Putamen (tissue), 1 donor: Measurements from ENCODE around the gene MRNIP.

Experiments used
- DNase-seq: peaks from one replicate; pipeline ENCODE4 v3.0.0-alpha.2; 2016; ENCODE audit warnings: low spot score

MRNIP gene

GRCh38 chr5:179821298-179822058, 37.1 kb downstream of the MRNIP start:
- DNase-seq = peak; percentile 91

GRCh38 chr5:179820483-179821297, 37.9 kb downstream of the MRNIP start, which contains the start of gene SQSTM1:
Gene SQSTM1, plus strand, starts transcription at chr5:179820905. Its CDS starts 32 bp downstream, at chr5:179820937.
- peak; percentile 89 for DNase-seq

- DNase-seq = no peak
Measured at GRCh38 chr5:179820127-179820482, 38.5 kb downstream of the MRNIP start.

- peak; percentile 72 for DNase-seq
Measured at GRCh38 chr5:179819296-179820126, 39.1 kb downstream of the MRNIP start.

- DNase-seq = peak; percentile 94
Measured at GRCh38 chr5:179818746-179819295, 39.8 kb downstream of the MRNIP start.

- DNase-seq = no peak
Measured at GRCh38 chr5:179817890-179818745, 40.5 kb downstream of the MRNIP start.

- DNase-seq = no peak
Measured at GRCh38 chr5:179817470-179817840, 41.2 kb downstream of the MRNIP start.

- DNase-seq = no peak
Measured at GRCh38 chr5:179816796-179817469, 41.7 kb downstream of the MRNIP start.

- DNase-seq = no peak
Measured at GRCh38 chr5:179816401-179816795, 42.2 kb downstream of the MRNIP start.

- DNase-seq = no peak
Measured at GRCh38 chr5:179815491-179816249, 42.9 kb downstream of the MRNIP start.

- no peak for DNase-seq
Measured at GRCh38 chr5:179814090-179814489, 44.5 kb downstream of the MRNIP start.

- DNase-seq = no peak
Measured at GRCh38 chr5:179812997-179813607, 45.5 kb downstream of the MRNIP start.

GRCh38 chr5:179812135-179812825, 46.3 kb downstream of the MRNIP start:
- DNase-seq = no peak

- peak; percentile 75 for DNase-seq
Measured at GRCh38 chr5:179806250-179807048, 52.2 kb downstream of the MRNIP start, which contains the start of gene MGAT4B. Gene MGAT4B, minus strand, starts transcription at chr5:179806866. Its CDS starts 283 bp downstream, at chr5:179806583.

- DNase-seq = no peak
Measured at GRCh38 chr5:179805529-179806249, 52.9 kb downstream of the MRNIP start.

- no peak for DNase-seq
Measured at GRCh38 chr5:179805070-179805528, 53.5 kb downstream of the MRNIP start.

- DNase-seq = no peak
Measured at GRCh38 chr5:179804555-179804947, 54.1 kb downstream of the MRNIP start.
